22Rv1 (cell line): ENCODE measurements around the gene IL24.

Source experiments
- H3K27ac ChIP-seq: fragments of 450-650 bp; 2 replicates; pipeline ENCODE4 v1.5.1; 2017
- CTCF ChIP-seq: fragments of 450-650 bp; IDR thresholded peaks from 2 replicates; pipeline ENCODE4 v1.5.1; 2017; ENCODE audit warnings: mild to moderate bottlenecking
- ZFX ChIP-seq: fragments of 450-650 bp; IDR thresholded peaks from 2 replicates; pipeline ENCODE4 v1.6.1; 2017; ENCODE audit warnings: antibody characterized with exemption, borderline replicate concordance

IL24 gene

GRCh38 chr1:206867716-206868115 is 29.5 kb upstream of the IL24 start:
- no peak overlapping the region for H3K27ac ChIP-seq
- TF ChIP-seq ZFX (no peak), CTCF (no peak)

GRCh38 chr1:206868264-206868663 is 29.0 kb upstream of the IL24 start:
- H3K27ac ChIP-seq, result no peak overlapping the region
- no peak for TF ChIP-seq CTCF
- no peak for TF ChIP-seq ZFX

GRCh38 chr1:206872139-206872538 is 25.1 kb upstream of the IL24 start:
- TF ChIP-seq CTCF (no peak), ZFX (no peak)
- no peak overlapping the region for H3K27ac ChIP-seq

GRCh38 chr1:206873603-206874188 is 23.5 kb upstream of the IL24 start:
- H3K27ac ChIP-seq, result no peak overlapping the region
- TF ChIP-seq CTCF, result no peak
- no peak for TF ChIP-seq ZFX

- TF ChIP-seq CTCF, result no peak
- TF ChIP-seq ZFX, result no peak
- H3K27ac ChIP-seq, result no peak overlapping the region
Observed at GRCh38 chr1:206875752-206876377, 21.4 kb upstream of the IL24 start.

GRCh38 chr1:206878456-206878855 is 18.8 kb upstream of the IL24 start:
- no peak overlapping the region for H3K27ac ChIP-seq
- TF ChIP-seq ZFX (no peak), CTCF (peak; percentile 18; the same call in 1 of the 2 replicates)

GRCh38 chr1:206880314-206880713 is 16.9 kb upstream of the IL24 start:
- no peak overlapping the region for H3K27ac ChIP-seq
- TF ChIP-seq CTCF (no peak), ZFX (no peak)
